Measurements from ENCODE around the gene TIGD3. TPM values are rescaled to one million over a fixed set of nuclear protein-coding genes. Genes with fewer than 3 reads are reported as not detected.

Gene TIGD3
- total and polyA plus RNA-seq, 2 donors (not counting 3 experiments of a cell fraction or from before 2014, with no cell fraction given): 0.18 to 0.27 TPM

GRCh38 chr11:65316227-65317024 lies 38.1 kb upstream of the TIGD3 start:
- Histone ChIP-seq H3K9me3 (replicated peaks; ENCODE audit: control insufficient read depth, insufficient read depth, low read length) (no peaks in the 10 kb centered on the region), H3K4me1 (ENCODE audit: control insufficient read depth, extremely low read depth, insufficient read depth, low read length) (peaks cover 31% of the 10 kb centered on the region), H2AFZ (ENCODE audit: low read depth, low read length) (no peak overlapping the region), H3K9ac (replicated peaks; ENCODE audit: extremely low read depth, insufficient read depth, low read length) (peak overlapping the region; percentile 73), H3K4me2 (ENCODE audit: insufficient read depth, low read length) (peak overlapping the region; percentile 65), H3K27ac (ENCODE audit: insufficient read depth, low read depth, low read length) (peak overlapping the region; percentile 84), H3K79me2 (ENCODE audit: control insufficient read depth, insufficient read depth, low read length) (peaks cover 74% of the 10 kb centered on the region), H3K27me3 (ENCODE audit: control insufficient read depth in 2 of 2, insufficient read depth in 2 of 2, low read length in 2 of 2) (no peaks in the 10 kb centered on the region), H3K36me3 (ENCODE audit: control insufficient read depth in 2 of 2, extremely low read depth in 1 of 2, insufficient read depth in 2 of 2, low read length in 2 of 2) (peaks cover 10 to 13% of the 10 kb centered on the region in 2 experiments), H4K20me1 (replicated peaks; ENCODE audit: control insufficient read depth, extremely low read depth, insufficient read depth, low read length) (no peaks in the 10 kb centered on the region), H3K9me1 (replicated peaks; ENCODE audit: control insufficient read depth, extremely low read depth, insufficient read depth, low read length) (no peaks in the 10 kb centered on the region), H3K4me3 (replicated peaks in 1 of 3; ENCODE audit: insufficient read depth in 1 of 3, low read depth in 1 of 3, low read length in 3 of 3) (peak overlapping the region; percentile 87 to 97 (median 90))
- no peak for TF ChIP-seq POLR2AphosphoS5 (IDR thresholded peaks at IDR 0.05; ENCODE audit: insufficient read depth, low read depth, low read length)
- ChIA-PET CTCF (interaction anchor here (0.7 to 9.0 kb wide), 14 partner anchors 9 to 112 kb away, joined by 3 to 625 read pairs (median 18); partner anchors contain the start of genes DPF2, POLA2 and TIGD3), POLR2A (interaction anchor here (1.0 to 3.9 kb wide), 6 partner anchors 9 to 54 kb away, joined by 3 to 65 read pairs (median 4); no protein-coding TSS in a partner anchor)
- FAIRE-seq (peak; percentile 81), DNase-seq (ENCODE audit: low read depth, low spot score) (peak; percentile 48)
- dilution Hi-C loops (cut with MboI; ENCODE audit: extremely low pct_ligation_motif_present, low sequenced_read_pairs): no loop called here
- intact Hi-C loops (cut with micrococcal nuclease): loop anchor here (2.0 to 5.0 kb wide), 2 partner anchors 114 to 198 kb away; no protein-coding TSS in a partner anchor
- TSS peak; percentile 51 for BruUV-seq (replicated peaks)

- BruUV-seq (replicated peaks): no TSS peak
- Histone ChIP-seq H3K9me1 (replicated peaks; ENCODE audit: control insufficient read depth, extremely low read depth, insufficient read depth, low read length) (no peaks in the 10 kb centered on the region), H2AFZ (ENCODE audit: low read depth, low read length) (no peak overlapping the region), H3K4me3 (replicated peaks in 1 of 3; ENCODE audit: insufficient read depth in 1 of 3, low read depth in 1 of 3, low read length in 3 of 3) (peak overlapping the region; percentile 87 to 97 (median 90)), H4K20me1 (replicated peaks; ENCODE audit: control insufficient read depth, extremely low read depth, insufficient read depth, low read length) (no peaks in the 10 kb centered on the region), H3K4me2 (ENCODE audit: insufficient read depth, low read length) (peak overlapping the region; percentile 65), H3K4me1 (ENCODE audit: control insufficient read depth, extremely low read depth, insufficient read depth, low read length) (peaks cover 31% of the 10 kb centered on the region), H3K9ac (replicated peaks; ENCODE audit: extremely low read depth, insufficient read depth, low read length) (peak overlapping the region; percentile 73), H3K27me3 (ENCODE audit: control insufficient read depth in 2 of 2, insufficient read depth in 2 of 2, low read length in 2 of 2) (no peaks in the 10 kb centered on the region), H3K27ac (ENCODE audit: insufficient read depth, low read depth, low read length) (peak overlapping the region; percentile 84), H3K79me2 (ENCODE audit: control insufficient read depth, insufficient read depth, low read length) (peaks cover 82% of the 10 kb centered on the region), H3K36me3 (ENCODE audit: control insufficient read depth in 2 of 2, extremely low read depth in 1 of 2, insufficient read depth in 2 of 2, low read length in 2 of 2) (peaks cover 18 to 20% of the 10 kb centered on the region in 2 experiments), H3K9me3 (replicated peaks; ENCODE audit: control insufficient read depth, insufficient read depth, low read length) (no peaks in the 10 kb centered on the region)
- DNase-seq (ENCODE audit: low read depth, low spot score) (peak; percentile 80), FAIRE-seq (peak; percentile 99)
- dilution Hi-C loops (cut with MboI; ENCODE audit: extremely low pct_ligation_motif_present, low sequenced_read_pairs): no loop called here
- ChIA-PET CTCF (interaction anchor here (1.0 to 9.0 kb wide), 12 partner anchors 9 to 113 kb away, joined by 3 to 625 read pairs (median 22); partner anchors contain the start of genes DPF2, POLA2 and TIGD3), POLR2A (interaction anchor here (0.6 to 3.9 kb wide), 7 partner anchors 9 to 55 kb away, joined by 3 to 65 read pairs (median 3); no protein-coding TSS in a partner anchor)
- no peak for TF ChIP-seq CTCF (IDR thresholded peaks at IDR 0.05; ENCODE audit: extremely low read depth in 1 of 2, insufficient read depth in 1 of 2, low read depth in 1 of 2, low read length in 2 of 2)
- TF ChIP-seq POLR2A (IDR thresholded peaks at IDR 0.05; ENCODE audit: low read depth, low read length): peak; percentile 78
- peak; percentile 76 for TF ChIP-seq GATA2 (IDR thresholded peaks at IDR 0.05; ENCODE audit: insufficient read depth, insufficient read length, low read depth, low read length)
- peak; percentile 89 for TF ChIP-seq FOS (IDR thresholded peaks at IDR 0.05; ENCODE audit: borderline replicate concordance, insufficient read depth, low read length)
- peak; percentile 43 for TF ChIP-seq MYC (IDR thresholded peaks at IDR 0.05; ENCODE audit: low read depth, low read length)
- TF ChIP-seq MAX (IDR thresholded peaks at IDR 0.05; ENCODE audit: insufficient read depth, insufficient read length): peak; percentile 43
- TF ChIP-seq POLR2AphosphoS5 (IDR thresholded peaks at IDR 0.05; ENCODE audit: insufficient read depth, low read depth, low read length): peak; percentile 99
- TF ChIP-seq JUN (IDR thresholded peaks at IDR 0.05; ENCODE audit: borderline replicate concordance, insufficient read depth, insufficient read length, low read depth): no peak
- intact Hi-C loops (cut with micrococcal nuclease): loop anchor here (2.0 to 5.0 kb wide), 2 partner anchors 115 to 198 kb away; no protein-coding TSS in a partner anchor
These were observed 37.3 kb upstream of the TIGD3 start for GRCh38 chr11:65317025-65317786.

Data from endothelial cell of umbilical vein (primary cell).